ENCODE data around the gene TBCCD1. TPM values are rescaled to one million over a fixed set of nuclear protein-coding genes. Genes with fewer than 3 reads are reported as not detected.

Gene TBCCD1, protein sequence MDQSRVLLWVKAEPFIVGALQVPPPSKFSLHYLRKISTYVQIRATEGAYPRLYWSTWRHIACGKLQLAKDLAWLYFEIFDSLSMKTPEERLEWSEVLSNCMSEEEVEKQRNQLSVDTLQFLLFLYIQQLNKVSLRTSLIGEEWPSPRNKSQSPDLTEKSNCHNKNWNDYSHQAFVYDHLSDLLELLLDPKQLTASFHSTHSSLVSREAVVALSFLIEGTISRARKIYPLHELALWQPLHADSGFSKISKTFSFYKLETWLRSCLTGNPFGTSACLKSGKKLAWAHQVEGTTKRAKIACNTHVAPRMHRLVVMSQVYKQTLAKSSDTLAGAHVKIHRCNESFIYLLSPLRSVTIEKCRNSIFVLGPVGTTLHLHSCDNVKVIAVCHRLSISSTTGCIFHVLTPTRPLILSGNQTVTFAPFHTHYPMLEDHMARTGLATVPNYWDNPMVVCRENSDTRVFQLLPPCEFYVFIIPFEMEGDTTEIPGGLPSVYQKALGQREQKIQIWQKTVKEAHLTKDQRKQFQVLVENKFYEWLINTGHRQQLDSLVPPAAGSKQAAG
- polyA plus RNA-seq (2013, experiment 1 of 2; ENCODE audit: insufficient read length) = 10.2 TPM
- 12.5 TPM for polyA plus RNA-seq (2013, experiment 2 of 2; ENCODE audit: insufficient read length)

DNA sequence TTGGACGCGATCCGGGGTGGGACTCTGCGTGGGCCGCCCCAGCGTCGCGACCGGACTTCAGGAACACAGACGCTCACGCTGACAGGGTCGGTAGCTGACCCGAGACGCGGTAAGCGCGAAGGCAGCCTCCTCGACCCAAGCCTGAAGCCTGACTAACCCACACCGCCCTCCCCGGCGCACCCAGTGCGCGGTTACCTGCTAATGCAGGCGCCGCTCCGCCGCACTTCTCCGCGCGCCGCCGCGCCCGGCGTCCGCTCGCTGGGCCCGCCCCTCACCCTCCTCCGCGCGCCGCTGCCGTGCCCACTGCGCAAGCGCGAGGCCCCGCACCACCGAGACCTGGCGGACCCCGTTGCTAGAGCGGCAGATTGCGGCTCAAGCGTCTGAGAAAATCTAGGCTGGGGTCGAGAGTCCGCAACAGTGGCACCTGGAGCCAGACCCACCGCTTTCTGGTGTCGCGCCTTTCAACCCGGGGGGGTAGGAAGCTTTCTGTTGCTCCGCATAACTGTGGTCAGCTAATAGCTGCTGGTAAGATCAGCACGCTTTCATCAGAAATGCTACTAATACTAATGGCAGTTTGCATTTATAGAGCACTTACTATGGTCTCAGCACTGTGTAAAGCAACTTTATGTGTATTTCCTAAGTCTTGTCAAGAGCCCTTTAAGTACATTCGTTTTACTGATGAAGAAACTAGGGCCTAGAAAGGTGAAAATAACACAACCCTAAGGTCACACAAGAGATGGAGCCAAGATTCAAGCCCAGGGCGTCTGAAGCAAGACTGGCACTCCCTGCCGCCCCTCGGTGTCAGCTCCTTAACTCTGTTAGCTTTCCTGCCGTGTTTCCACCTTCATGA, at the start of gene TBCCD1:
Gene TBCCD1, minus strand, starts transcription at position 268 of the 850 bp plus-strand sequence. CDS start 3,010 bp downstream, outside the sequence.
- peak; percentile 86 for DNase-seq

DNA sequence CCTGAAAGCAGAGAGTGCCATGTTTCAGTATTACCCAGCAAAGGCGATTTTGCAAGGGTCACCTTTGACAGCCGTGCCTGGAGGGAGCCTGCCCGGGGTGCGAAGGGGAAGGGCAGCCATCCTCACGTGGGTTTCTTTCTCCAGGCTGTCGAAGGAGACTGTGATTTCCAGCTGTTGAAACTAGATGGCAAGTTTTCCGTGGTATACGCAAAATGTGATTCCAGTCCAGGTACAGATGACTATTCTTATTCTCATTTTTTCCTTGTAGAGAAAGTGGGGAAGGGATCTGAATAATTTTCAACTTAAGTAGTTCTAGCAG, 49.1 kb upstream of the TBCCD1 start:
- DNase-seq = no peak

DNA sequence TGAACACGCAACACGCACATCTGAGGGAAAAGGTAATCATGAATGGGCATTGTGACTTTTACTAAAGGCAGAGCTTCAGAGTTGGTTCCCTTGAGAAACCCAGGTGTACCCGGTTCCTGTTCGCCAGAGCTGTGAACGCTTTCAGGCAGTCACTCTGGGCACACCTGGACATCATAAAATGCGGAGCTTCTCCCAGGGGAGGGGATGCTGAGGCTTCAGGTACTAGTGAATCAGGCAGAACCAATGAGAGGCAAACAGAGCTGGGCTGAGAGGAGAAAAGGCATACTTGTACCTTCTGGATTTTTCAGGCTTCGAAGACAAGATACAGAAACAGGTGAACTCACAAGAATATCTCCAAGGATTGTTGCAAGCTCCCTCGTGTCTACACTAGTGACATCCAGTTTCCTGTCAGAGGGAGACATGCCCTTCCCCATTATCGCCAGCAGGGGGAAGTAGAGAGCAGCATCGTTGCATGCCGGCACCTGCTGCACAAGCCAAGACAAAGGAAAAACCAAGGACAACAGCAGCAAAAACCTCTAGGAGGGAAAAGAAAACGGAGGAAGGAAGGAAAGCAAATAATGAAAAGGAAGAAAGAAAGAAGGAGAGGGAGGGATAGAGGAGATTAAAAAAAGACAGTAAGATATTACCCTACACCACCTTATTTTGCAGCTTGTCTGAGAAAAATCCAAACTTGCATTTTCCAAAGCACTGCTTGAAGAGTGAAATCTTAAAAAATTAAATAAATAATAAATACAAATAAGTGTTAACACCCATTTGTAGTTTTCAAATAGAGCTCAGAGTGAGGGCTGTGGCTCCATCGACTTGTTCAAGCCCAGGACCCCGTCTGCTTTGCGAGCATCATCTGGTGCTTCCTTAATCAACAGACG, 47.7 kb upstream of the TBCCD1 start:
- DNase-seq = peak; percentile 66

DNA sequence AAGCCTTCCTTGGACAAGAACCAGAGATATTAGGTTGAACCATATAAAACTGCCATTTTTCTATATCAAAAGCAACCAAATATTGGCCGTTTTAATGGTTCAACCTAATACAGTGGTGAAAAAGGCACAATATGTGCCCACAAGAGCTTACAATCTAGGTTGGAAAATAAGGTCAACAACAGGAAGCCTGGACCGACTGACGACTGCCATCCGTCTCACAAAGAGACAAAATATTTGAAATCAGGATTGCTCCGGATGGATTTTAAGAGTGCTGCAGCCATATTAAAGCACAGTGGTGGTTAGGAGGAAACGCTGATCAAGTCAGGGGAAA, 47.1 kb upstream of the TBCCD1 start:
- DNase-seq = no peak

DNA sequence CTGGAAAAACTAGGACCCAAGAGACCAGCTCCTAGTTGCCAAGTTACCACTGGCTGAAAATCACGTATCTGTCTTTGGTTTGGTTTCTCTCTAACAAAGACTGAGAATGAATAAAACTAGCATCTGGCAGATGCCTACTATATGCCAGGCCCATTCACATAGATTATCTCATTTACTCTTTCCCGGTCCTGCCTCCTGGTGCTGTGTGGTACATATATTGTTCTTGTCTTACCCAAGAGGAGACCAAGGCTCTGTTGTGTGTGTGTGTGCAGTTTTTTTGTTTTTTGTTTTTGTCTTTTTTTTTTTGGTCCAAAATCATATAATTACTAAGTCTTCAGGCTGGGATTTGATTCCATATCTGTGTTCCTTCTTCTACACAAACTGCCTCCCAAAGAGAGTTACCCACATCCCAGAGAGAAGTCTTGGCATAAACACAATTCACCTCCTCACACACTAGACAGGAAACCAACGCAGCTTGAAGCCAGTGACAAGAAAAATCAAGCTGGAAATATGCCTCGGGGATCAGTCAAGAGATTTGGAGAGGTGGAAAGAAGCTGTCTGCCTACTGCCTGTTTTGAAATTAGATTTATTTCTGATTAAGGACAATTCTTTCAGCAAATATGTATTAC, 46.6 kb upstream of the TBCCD1 start:
- peak; percentile 6 for DNase-seq

DNA sequence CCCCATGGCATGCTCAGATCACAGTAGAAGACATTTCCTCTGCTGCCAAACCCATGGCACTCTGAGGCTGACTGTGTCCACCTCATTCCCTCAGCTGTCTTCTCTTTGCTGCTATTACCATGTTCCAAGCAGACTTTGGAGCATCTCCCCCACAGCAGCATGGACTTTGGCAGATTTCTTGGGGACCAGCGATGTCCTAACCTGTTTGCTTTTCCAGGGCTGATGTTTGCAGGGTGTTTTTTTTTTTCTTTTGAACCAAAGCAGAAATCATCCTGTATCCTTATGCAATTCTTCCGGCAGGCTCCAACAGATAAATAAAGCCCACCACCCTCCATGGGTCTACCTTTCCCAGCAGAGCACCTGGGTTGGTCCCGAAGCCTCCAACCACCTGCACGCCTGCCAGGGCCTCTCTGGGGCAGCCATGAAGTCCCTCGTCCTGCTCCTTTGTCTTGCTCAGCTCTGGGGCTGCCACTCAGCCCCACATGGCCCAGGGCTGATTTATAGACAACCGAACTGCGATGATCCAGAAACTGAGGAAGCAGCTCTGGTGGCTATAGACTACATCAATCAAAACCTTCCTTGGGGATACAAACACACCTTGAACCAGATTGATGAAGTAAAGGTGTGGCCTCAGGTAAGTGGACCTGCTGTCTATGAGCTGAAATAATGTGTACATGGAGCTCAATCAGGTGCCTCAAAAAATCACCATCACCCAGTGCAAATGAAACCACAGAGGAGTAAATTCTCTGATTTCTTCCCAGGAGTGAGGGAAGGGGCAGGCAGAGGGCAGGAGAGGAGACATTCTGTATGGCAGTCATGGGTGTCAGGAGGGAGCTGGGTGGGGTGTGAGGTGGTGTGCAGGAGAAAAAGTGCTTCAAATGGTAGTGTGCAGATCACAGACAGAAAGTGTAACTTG, 45.8 kb upstream of the TBCCD1 start, which contains the start of gene AHSG:
Gene AHSG, plus strand, starts transcription at position 340 of the 916 bp plus-strand sequence. Its CDS starts 82 bp downstream, at position 422.
- no peak for DNase-seq

DNA sequence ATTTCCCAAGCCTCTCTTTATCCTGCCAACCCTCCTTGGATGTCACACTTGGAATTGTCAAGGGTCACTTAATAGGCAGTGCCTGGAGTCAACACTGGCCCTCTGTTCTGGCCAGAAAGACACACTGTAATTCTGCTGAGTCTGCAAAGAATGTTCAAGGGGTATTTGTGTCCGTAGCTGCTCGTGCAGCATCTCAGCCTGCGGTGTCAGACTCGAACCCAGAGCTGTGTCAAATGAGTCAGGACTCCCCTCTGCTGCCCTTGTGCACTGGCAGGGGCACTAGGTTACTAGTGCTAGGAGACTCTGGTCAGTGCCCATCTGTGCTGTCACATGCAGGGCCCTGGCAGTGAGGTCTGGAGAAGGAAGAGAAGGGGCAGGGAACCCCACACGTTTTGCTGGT, 44.9 kb upstream of the TBCCD1 start:
- no peak for DNase-seq

DNA sequence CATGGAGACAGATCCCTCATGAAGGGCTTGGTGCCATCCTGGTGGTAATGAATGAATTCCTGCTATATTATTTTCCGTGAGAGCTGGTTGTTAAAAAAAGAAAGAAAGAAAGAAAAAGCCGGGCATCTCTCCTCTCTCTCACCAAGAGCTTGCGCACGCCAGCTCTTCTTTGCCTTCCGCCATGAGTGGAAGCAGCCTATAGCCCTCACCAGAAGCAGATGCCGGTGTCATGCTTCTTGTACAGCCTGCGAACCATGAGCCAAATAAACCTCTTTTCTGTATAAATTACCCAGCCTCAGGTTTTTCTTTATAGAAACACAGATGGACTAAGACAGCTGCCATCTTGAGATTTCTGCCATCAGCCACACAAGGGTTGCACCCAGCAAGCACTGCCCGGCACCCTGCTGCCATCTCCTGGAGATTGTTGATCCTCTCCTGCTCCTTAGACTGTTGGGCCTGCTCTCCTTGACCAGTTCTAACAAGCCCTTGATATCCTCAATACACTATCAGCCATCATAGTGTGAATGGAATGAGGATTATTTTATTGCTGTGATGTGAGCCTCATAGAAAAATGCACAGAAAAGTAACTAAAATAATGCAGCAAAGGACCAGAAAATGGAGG, 42.2 kb upstream of the TBCCD1 start:
- DNase-seq = peak; percentile 6

DNA sequence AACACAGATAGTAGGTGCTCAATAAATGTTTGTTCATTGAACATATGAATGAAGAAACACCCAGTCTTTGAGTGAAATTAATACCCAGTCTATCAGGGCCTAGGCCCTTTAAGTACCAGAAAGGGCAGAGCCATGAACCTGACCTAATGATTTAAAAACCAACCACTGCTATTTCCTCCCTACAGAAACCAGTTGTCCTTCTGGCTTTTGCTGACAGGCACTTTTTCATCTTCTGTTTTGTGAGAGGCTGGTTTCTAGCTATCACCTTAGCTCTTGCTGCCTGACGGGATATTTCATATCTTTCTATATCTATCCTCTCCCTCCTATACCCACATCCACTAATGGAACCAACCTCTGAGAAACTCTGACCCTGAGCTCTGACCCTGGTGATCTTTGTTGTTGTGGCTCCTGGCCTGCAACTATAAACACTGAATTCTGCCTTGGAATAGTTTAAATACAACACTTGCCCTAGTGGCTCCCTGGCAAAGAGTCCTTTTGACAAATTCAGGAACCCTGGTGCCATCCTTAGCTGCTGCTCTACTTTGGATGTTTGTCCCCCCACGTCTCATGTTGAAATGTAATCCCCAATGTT, 41.6 kb upstream of the TBCCD1 start:
- DNase-seq = no peak

DNA sequence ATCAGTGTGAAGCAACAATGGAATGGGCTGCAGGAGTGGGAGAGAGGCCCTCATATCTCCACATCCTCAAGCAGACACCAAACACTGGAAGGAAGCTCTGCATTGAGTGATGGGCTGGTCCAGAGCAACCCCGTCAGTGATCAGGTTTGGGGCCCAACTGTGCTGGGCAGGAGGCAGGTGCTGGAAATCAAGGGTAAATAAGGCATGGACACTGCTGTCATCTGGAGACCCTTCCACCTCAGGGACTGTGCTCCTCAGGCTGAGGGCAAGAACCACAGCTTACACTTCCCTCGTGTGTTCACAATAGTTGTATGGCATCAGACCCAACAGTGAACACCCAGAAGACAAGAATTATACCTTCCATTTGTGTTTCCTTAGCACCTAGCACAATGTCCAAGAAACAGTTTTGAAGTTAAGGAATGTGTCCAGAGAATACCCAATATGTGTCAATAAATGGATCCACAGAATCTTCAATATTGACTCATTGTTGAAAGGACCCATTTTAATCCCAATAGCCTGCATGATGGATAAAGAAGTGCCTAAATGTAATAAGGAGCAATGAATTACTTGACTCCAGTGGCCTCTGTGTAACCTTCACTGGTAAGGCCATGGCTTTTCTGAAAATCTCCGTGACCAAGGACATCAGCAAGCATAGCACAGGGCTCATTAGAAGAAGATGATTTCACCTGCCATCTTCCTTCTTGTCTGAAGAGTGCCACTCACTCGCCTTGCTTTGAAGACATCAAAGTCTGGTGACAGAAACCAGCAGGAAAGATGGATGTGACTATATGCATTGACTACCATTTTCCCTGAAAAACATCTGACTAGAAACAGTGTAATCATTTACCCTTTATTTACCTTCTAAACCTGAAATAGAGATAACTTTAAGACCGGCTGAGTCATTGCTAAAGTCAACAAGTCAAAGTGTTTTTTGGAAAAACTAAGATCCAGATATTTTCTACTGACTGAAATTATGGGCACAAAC, 38.7 kb upstream of the TBCCD1 start:
- no peak for DNase-seq

DNA sequence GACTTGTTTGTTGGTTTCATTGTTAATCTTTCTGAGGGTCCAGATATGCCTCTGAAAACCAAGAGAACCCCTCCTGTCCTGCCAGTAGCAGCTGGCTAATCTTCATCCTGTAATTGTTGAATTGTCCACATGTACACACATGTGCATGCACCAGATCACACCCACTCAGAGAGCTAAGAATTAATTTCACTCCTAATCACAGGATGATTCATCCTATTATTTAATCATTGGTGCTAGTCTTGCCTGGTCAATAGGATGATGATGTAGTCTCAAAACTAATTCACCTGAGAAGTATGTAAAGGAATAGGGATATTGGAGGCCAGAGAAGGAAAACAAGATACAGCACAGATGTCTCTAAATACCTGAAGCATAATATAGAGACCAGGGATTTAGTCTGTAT, 37.9 kb upstream of the TBCCD1 start:
- no peak for DNase-seq

DNA sequence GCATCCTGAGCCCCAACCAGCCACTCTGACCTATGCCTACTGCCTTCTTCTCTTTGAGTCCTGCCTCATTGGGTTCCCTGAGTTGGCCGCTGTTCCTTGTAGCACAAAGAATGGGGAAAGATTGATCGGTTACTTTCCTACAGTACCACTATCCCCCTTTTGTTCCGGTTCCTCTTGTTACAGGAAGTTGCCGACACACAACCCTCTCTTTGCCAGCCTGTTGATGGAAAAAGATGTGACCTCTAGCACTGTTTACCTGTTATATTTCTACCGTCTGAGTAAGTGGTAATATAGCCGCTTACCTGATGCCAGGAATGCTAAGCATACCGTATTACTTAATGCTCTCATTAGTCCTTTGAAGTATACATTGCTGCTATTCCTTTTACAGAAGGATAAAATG, 36.0 kb upstream of the TBCCD1 start:
- no peak for DNase-seq

DNA sequence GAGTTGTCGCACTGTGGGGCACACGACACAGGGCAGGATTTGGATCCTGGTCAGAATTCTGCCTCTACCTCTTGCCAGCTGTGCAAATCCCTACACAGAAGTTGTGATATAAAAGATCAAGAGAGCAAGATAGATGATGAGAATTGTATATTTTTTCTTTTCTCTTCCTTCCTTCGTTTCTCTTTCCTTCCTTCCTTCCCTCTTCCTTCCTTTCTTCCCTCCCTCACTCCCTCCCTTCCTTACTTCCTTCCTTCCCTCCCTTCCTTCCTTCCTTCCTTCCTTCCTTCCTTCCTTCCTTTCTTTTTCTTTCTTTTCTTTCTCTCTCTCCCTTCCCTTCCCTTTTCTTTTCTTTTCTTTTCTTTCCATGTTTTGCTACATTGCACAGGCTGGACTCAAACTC, 33.8 kb upstream of the TBCCD1 start:
- DNase-seq = no peak

DNA sequence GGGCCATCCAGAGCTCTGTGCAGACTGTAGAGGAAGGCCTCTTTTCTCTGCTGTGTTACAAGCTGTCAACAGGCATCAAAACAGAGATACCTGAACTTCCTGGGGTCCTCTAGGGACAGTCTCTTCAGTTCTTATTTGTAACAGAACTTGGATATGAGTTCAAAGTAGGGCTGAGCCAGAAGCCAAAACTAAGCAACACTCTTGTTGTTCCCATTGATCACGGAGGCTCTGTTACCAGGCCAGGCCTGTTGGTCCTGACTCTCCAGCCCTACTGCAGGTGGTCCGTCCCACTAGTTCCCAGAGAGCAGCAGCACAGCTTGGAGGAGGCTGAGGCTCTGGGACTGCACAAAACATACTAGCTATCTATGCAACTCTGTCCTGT, 32.6 kb upstream of the TBCCD1 start:
- no peak for DNase-seq

DNA sequence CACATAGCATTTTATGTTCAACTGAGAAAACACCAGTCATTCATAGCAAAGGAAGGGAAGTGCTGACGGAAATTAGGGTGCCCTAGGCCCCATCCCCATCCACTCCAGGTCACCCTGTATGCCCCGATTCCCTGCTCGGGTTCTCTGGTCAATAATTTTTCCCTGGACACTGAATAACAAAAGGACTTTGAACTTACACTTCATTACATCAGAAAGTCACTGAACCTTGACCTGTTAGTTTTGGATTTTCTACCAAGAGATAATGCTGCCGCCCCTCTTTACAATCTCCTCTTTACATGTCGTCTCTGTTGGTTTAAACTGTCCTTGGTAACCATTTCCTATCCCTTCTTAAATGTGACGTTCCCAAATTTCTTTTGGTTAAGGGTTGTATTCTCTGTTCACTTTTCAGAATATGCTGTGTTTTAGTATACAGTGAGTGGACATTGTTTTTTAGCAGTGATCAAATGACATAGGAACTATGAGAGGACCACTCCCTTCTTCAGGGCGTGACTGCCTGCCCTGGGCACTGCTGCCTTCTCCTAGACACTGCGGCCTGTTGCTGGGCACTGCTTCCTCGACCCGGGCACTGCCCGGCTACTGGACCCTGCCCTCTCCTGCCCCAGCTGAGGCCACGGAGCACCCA, 32.1 kb upstream of the TBCCD1 start:
- no peak for DNase-seq

DNA sequence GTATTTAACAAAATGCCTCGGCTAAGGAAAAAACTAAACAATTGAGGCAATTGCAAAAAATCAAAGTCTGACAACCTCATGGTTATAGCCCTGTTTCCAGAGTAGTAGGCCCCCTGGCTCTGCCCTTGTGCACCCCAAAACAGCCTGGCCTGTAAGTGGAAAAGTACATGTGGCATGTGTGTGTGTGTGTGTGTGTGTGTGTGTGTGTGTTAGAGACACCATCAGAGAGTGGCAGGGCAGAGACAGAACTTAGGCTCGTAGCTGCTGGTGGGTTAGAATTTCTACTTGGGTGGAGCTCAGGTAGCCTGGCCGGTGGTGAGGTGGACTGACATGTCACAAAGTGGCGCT, 31.6 kb upstream of the TBCCD1 start:
- no peak for DNase-seq

DNA sequence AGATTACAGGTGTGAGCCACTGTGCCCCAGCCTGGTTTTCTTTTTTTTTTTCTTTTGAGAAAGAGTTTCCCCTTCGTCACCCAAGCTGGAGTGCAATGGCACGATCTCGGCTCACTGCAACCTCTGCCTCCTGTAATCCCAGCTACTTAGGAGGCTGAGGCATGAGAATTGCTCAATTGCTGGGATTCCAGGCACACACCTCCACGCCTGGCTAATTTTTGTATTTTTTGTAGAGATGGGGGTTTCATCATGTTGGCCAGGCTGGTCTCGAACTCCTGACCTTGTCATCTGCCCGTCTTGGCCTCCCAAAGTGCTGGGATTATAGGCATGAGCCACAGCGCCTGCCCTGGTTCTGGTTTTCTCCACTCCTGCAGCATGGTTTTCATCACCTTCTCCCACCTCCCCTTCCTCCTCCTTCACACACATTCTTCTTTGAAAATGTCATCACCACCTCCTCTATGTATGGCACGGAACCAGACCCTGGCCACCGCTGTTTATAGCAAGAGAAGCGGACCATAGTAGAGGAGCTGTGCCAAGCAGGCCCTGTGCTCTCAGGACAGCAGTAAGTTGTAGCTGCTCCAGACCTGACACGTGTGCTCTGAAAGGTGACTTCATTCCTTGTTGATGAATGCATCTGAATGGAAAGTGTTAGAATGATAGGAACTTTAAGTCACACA, 31.1 kb upstream of the TBCCD1 start:
- peak; percentile 56 for DNase-seq

Measured in fibroblast of skin of scalp (primary cell).